GM19438 (cell line): ENCODE measurements around the gene SLC37A3.

Source experiments
- ATAC-seq: cut with Tn5 transposase; IDR thresholded peaks from one replicate; pipeline ENCODE4 v1.9.1; 2021; ENCODE audit warnings: low read depth; ENCODE audit not compliant: unreplicated experiment

Gene SLC37A3

DNA sequence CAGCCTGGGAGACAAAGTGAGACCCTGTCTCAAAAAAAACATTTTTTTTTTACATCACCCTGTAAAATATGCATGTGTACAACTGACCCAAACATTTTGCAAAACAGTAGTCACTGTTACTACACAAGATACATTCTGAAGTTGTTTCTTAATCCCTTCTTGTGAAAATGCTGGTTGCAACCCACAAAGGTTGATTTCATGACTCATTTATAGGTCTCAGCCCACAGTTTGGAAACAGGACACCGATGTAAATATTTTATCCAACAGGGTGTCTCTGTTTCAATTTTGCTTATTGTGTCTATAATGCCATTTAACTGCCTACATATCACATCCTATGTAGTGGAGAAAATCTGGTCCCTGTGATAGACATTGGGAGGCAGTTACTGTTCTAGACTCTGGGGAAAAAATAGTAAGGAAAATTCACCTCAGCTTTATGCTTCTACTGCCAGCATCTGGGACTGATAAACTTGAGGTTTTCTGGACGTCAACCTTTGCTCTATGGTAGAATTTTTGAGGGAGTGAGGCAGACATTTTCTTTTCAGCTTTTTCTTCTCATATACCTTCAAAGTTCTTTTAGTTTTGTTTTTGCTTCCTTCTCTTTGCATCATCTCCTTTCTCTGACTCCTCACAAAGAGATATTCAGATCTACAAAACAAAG is 4.0 kb upstream of the SLC37A3 start:
- ATAC-seq = no peak

GRCh38 chr7:140400381-140400780 is 2.1 kb upstream of the SLC37A3 start:
- no peak for ATAC-seq

DNA sequence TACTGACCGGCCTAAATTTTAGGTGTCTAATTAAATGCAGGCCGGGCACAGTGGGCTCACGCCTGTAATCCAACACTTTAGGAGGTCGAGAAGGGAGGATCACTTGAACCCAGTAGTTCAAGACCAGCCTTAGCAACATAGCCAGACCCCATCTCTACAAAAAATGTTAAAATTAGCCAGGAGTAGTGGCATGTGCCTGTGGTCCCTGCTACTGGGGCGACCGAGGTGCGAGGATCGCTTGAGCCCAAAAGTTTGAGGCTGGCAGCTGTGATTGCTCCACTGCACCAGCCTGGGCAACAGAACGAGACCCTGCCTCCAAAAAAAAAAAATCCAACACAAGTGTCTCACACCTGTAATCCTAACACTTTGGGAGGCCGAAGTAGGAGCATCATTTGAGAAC is 491 bp upstream of the SLC37A3 start:
- no peak for ATAC-seq

- no peak for ATAC-seq
These were observed 4.5 kb downstream of the SLC37A3 start for GRCh38 chr7:140393756-140394306.

GRCh38 chr7:140391634-140392033 is 6.7 kb downstream of the SLC37A3 start:
- no peak for ATAC-seq

- ATAC-seq = peak; percentile 77
These were observed 7.7 kb downstream of the SLC37A3 start for GRCh38 chr7:140390466-140391190.

GRCh38 chr7:140390034-140390433 is 8.3 kb downstream of the SLC37A3 start:
- peak; percentile 25 for ATAC-seq

DNA sequence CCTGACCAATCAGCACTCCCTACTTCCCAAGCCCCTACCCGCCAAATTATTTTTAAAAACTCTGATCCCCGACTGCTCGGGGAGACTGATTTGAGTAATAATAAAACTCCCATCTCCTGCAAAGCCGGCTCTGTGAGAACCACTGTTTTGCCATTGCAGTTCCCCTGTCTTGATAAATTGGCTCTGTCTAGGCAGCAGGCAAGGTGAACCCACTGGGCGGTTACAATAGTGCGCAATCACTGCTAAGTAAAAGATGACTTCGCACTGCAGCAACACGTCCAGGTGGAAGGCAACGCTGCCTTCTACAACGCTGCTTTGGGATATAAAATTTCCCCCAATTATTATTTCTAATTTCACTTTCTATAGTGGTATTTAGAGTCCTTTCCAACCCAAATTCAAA is 8.9 kb downstream of the SLC37A3 start:
- ATAC-seq = no peak

- ATAC-seq = no peak
These were observed 13.3 kb downstream of the SLC37A3 start for GRCh38 chr7:140384894-140385545.

GRCh38 chr7:140383954-140384713 is 14.2 kb downstream of the SLC37A3 start:
- ATAC-seq = no peak

GRCh38 chr7:140375892-140376730 is 22.2 kb downstream of the SLC37A3 start:
- no peak for ATAC-seq

GRCh38 chr7:140375323-140375722 is 23.0 kb downstream of the SLC37A3 start:
- no peak for ATAC-seq

DNA sequence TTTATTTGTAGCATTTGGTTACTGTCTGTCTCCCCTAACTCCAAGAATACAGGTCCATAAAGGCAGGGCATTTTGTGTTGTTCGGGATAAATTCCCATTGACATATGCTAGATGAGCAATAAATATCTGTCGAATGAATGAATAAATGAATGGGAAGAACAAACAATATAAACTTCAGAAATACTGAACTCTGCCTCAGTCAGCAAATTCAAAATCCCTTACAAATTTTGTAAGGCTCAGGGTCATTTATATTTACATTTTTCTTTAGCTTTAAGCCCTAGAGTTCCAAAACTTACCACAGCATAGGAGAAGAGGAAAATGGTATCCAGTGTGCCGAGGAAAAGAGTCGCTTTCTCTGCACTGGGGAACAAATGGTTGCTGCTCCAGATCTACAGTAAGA is 29.0 kb downstream of the SLC37A3 start:
- ATAC-seq = no peak

GRCh38 chr7:140367528-140367927 is 30.8 kb downstream of the SLC37A3 start:
- no peak for ATAC-seq

GRCh38 chr7:140364819-140365218 is 33.5 kb downstream of the SLC37A3 start:
- no peak for ATAC-seq

DNA sequence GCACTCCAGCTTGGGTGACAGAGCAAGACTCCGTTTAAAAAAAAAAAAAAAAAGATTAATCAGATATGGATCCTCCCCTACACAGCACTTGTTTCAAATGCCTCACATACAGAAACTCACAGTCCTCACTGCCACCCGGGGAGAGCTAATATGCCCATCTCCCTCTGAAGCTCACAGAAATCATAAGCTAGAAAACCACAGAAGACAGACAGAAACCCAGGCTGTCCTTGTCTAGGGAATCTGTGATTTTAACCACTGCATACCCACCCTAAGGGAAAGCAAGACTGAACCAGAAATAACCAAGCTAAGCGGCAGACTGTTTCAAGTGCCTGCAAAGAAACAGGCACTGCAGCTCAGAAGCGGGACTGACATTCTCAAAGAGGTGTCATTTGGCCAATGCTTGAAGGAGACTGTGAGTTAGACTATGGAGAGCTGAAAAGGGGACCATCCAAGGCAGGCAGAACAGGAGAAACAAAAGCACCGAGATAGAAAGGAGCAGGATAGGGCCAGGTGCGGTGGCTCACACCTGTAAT is 37.6 kb downstream of the SLC37A3 start:
- no peak for ATAC-seq

GRCh38 chr7:140358412-140359051 is 39.8 kb downstream of the SLC37A3 start:
- peak; percentile 40 for ATAC-seq

- ATAC-seq = no peak
These were observed 40.3 kb downstream of the SLC37A3 start for GRCh38 chr7:140358024-140358411.

GRCh38 chr7:140350056-140350455 is 48.3 kb downstream of the SLC37A3 start:
- ATAC-seq = no peak
